HepG2 (cell line): Measurements from ENCODE around the gene CEBPE. TPM values are rescaled to one million over a fixed set of nuclear protein-coding genes. Genes with fewer than 3 reads are reported as not detected.

Source experiments
- ARID2 ChIP-seq: sonication (generic); formaldehyde crosslinking; IDR thresholded peaks from 2 replicates; pipeline ENCODE4 v1.8.1; 2022; ENCODE audit warnings: mild to moderate bottlenecking, missing genetic modification reagents, borderline replicate concordance
- ARID3A ChIP-seq: IDR thresholded peaks from 2 replicates; pipeline ENCODE4 v1.6.1; 2012; ENCODE audit warnings: low read depth, low read length, improper control_type of control experiment
- BRCA1 ChIP-seq: sonication (generic); formaldehyde crosslinking; IDR thresholded peaks from 2 replicates; pipeline ENCODE4 v1.4.0; 2020; ENCODE audit warnings: missing genetic modification reagents
- CBX5 ChIP-seq: sonication (generic); formaldehyde crosslinking; IDR thresholded peaks from 2 replicates; pipeline ENCODE4 v1.4.0; 2020; ENCODE audit warnings: missing genetic modification reagents, borderline replicate concordance
- CC2D1A ChIP-seq: sonication (generic); formaldehyde crosslinking; IDR thresholded peaks from 2 replicates; pipeline ENCODE4 v1.8.1; 2023; ENCODE audit warnings: mild to moderate bottlenecking, missing genetic modification reagents
- DNMT3B ChIP-seq: conservative IDR thresholded peaks from 2 replicates; pipeline ENCODE4 v1.6.1; 2016; ENCODE audit warnings: missing biosample characterization, control low read depth
- HDAC2 ChIP-seq: sonication (generic); formaldehyde crosslinking; IDR thresholded peaks from 2 replicates; pipeline ENCODE4 v1.4.0; 2020; ENCODE audit warnings: missing genetic modification reagents
- KDM5B ChIP-seq: sonication (generic); formaldehyde crosslinking; IDR thresholded peaks from 2 replicates; pipeline ENCODE4 v1.4.0; 2020; ENCODE audit warnings: missing genetic modification reagents, mild to moderate bottlenecking, borderline replicate concordance
- MTF1 ChIP-seq: sonication (generic); formaldehyde crosslinking; IDR thresholded peaks from 2 replicates; pipeline ENCODE4 v1.5.0; 2020; ENCODE audit warnings: missing genetic modification reagents
- NCOR1 ChIP-seq: fragments of 200-600 bp; sonication (generic); IDR thresholded peaks from 2 replicates; pipeline ENCODE4 v1.7.0; 2017; ENCODE audit warnings: antibody characterized with exemption, low read length, borderline replicate concordance
- ONECUT2 ChIP-seq: sonication (generic); formaldehyde crosslinking; IDR thresholded peaks from 2 replicates; pipeline ENCODE4 v1.4.0; 2020; ENCODE audit warnings: missing genetic modification reagents
- TBL1XR1 ChIP-seq: fragments of 150-350 bp; IDR thresholded peaks from 2 replicates; pipeline ENCODE4 v1.6.1; 2014; ENCODE audit warnings: borderline replicate concordance, low read length; ENCODE audit not compliant: partially characterized antibody
- TRIM22 ChIP-seq: fragments of 450-650 bp; IDR thresholded peaks from 2 replicates; pipeline ENCODE4 v1.6.1; 2017
- ZBTB10 ChIP-seq: sonication (generic); formaldehyde crosslinking; IDR thresholded peaks from 2 replicates; pipeline ENCODE4 v1.4.0; 2020; ENCODE audit warnings: missing genetic modification reagents, borderline replicate concordance
- ZBTB2 ChIP-seq: sonication (generic); formaldehyde crosslinking; IDR thresholded peaks from 2 replicates; pipeline ENCODE4 v1.8.0; 2022; ENCODE audit warnings: low read depth, missing genetic modification reagents
- ZNF232 ChIP-seq: sonication (generic); formaldehyde crosslinking; IDR thresholded peaks from 2 replicates; pipeline ENCODE4 v1.4.0; 2020; ENCODE audit warnings: missing genetic modification reagents, borderline replicate concordance
- ZNF326 ChIP-seq: sonication (generic); formaldehyde crosslinking; IDR thresholded peaks from 2 replicates; pipeline ENCODE4 v1.4.0; 2020; ENCODE audit warnings: missing genetic modification reagents, borderline replicate concordance
- ZNF441 ChIP-seq: sonication (generic); formaldehyde crosslinking; IDR thresholded peaks from 2 replicates; pipeline ENCODE4 v1.7.0; 2021; ENCODE audit warnings: missing genetic modification reagents, borderline replicate concordance
- ZNF543 ChIP-seq: sonication (generic); formaldehyde crosslinking; IDR thresholded peaks from 2 replicates; pipeline ENCODE4 v1.4.0; 2020; ENCODE audit warnings: mild to moderate bottlenecking, missing genetic modification reagents
- ZNF644 ChIP-seq: IDR thresholded peaks from 2 replicates; pipeline ENCODE4 v1.6.1; 2016; ENCODE audit warnings: low read depth
- ZNF670 ChIP-seq: sonication (generic); formaldehyde crosslinking; IDR thresholded peaks from 2 replicates; pipeline ENCODE4 v1.8.0; 2022; ENCODE audit warnings: mild to moderate bottlenecking, missing genetic modification reagents, borderline replicate concordance
- ZSCAN20 ChIP-seq: sonication (generic); formaldehyde crosslinking; IDR thresholded peaks from 2 replicates; pipeline ENCODE4 v1.4.0; 2020; ENCODE audit warnings: missing genetic modification reagents, mild to moderate bottlenecking, borderline replicate concordance
- polyA plus RNA-seq, 8 experiments: library from polyadenylated mRNA; depleted of rRNA in 3 of 8; stranded (reverse) in 7 of 8; unstranded in 1 of 8; fragments of >200 nt; fragmentation: Illumina TruSeq in 4 of 8; extraction: Trizol in 4 of 8; gene quantifications; 2 replicates each; pipeline versions ENCODE4 v1.2.1 to v1.2.3, GENCODE V29; 2011 to 2016; ENCODE audit warnings: low read depth in 4 of 8, missing spikeins in 1 of 8, mixed read lengths in 1 of 8; ENCODE audit not compliant: insufficient read depth in 1 of 8
- total RNA-seq, 5 experiments: library from RNA; depleted of rRNA; stranded (reverse); fragments of >200 nt; fragmentation: Illumina TruSeq; extraction: Trizol; gene quantifications; 2 replicates each; pipeline ENCODE4 v1.2.3, GENCODE V29; 2016; ENCODE audit warnings: low read depth in 1 of 5

Gene CEBPE
- total and polyA plus RNA-seq, 2 of the 13 experiments (the other 11 are each of a cell fraction or from before 2014, with no cell fraction given): 0.09 to 0.11 TPM

- peak; percentile 98 for TF ChIP-seq CC2D1A
- no peak for TF ChIP-seq ZNF441 (CRISPR knock-in tag)
- TF ChIP-seq TRIM22: no peak
- no peak for TF ChIP-seq ZBTB10 (CRISPR knock-in tag)
- TF ChIP-seq NCOR1: no peak
- no peak for TF ChIP-seq TBL1XR1
- TF ChIP-seq HDAC2 (CRISPR knock-in tag): no peak; the same call in 1 of the 2 replicates
- TF ChIP-seq ZNF543 (CRISPR knock-in tag): no peak
- no peak for TF ChIP-seq ZNF644
- TF ChIP-seq CBX5: no peak
- TF ChIP-seq ZNF670 (CRISPR knock-in tag): no peak
- no peak for TF ChIP-seq MTF1 (CRISPR knock-in tag)
- no peak for TF ChIP-seq ZNF326 (CRISPR knock-in tag)
- peak; percentile 91; the same call in 1 of the 2 replicates for TF ChIP-seq ARID2 (CRISPR knock-in tag)
- no peak for TF ChIP-seq ZBTB2 (CRISPR knock-in tag)
- TF ChIP-seq ZNF232 (CRISPR knock-in tag): no peak
- TF ChIP-seq DNMT3B (CRISPR knock-in tag): no peak; the same call in 1 of the 2 replicates
- TF ChIP-seq KDM5B (CRISPR knock-in tag): no peak
- peak; percentile 47; the same call in 1 of the 2 replicates for TF ChIP-seq ONECUT2 (CRISPR knock-in tag)
- no peak for TF ChIP-seq ZSCAN20 (CRISPR knock-in tag)
- no peak; the same call in 1 of the 2 replicates for TF ChIP-seq BRCA1 (CRISPR knock-in tag)
- no peak; the same call in 1 of the 2 replicates for TF ChIP-seq ARID3A
Measured at GRCh38 chr14:23093991-23094665, 24.9 kb downstream of the CEBPE start (continued).
